GM12878 (cell line): Measurements from ENCODE around the gene SLC44A4. TPM values are rescaled to one million over a fixed set of nuclear protein-coding genes. Genes with fewer than 3 reads are reported as not detected.

Source experiments
- ATAC-seq: fragments of 200-7000 bp; cut with Tn5 transposase; 3 replicates; pipeline ENCODE4 v1.9.1; 2020; ENCODE audit warnings: mild to moderate bottlenecking, moderate library complexity
- BruUV-seq: library from RNA; stranded (reverse); fragments of 400-500 nt; replicated peaks from 2 replicates; lab custom pipeline; 2021; lab: Mats Ljungman, UMichigan
- CTCF ChIA-PET: fragments of 300-600 bp; sonication (Branson Sonifier 250); formaldehyde crosslinking; extraction: SDS; loops from one replicate; lab custom pipeline; 2021; ENCODE audit warnings: inconsistent platforms; lab: Yijun Ruan, JAX
- POLR2A ChIA-PET: fragments of 350-600 bp; formaldehyde crosslinking; extraction: SDS; loops from one replicate; lab custom pipeline; 2021; ENCODE audit warnings: inconsistent platforms; lab: Charles Lee
- RAD21 ChIA-PET: fragments of 300-600 bp; sonication (Branson Sonifier 250); formaldehyde crosslinking; loops from one replicate; lab custom pipeline; 2023; ENCODE audit warnings: antibody characterized with exemption; ENCODE audit not compliant: unreplicated experiment; lab: Charles Lee
- SMC1A ChIA-PET: fragments of 300-600 bp; sonication (Branson Sonifier 250); formaldehyde crosslinking; loops from one replicate; lab custom pipeline; 2023; ENCODE audit not compliant: unreplicated experiment, uncharacterized antibody; lab: Charles Lee
- DNase-seq: peaks from one replicate; pipeline ENCODE4 v3.0.0-alpha.2; 2011; ENCODE audit warnings: low read depth, low spot score
- FAIRE-seq: peaks from 3 replicates; lab custom pipeline; 2011; peaks lifted over from hg19 to GRCh38; lab: Jason Lieb, UNC
- H2AFZ ChIP-seq: 2 replicates; pipeline ENCODE4 v1.6.0; 2011; ENCODE audit warnings: low read depth, low read length, control low read depth; ENCODE audit not compliant: control insufficient read depth
- H3K27ac ChIP-seq: 2 replicates; pipeline ENCODE4 v1.5.1; 2011; ENCODE audit warnings: control low read depth; ENCODE audit not compliant: control insufficient read depth, insufficient read depth
- H3K27me3 ChIP-seq, 2 experiments: replicated peaks in 1 of 2; 2 replicates each; pipeline versions ENCODE4 v1.6.0 to v1.6.1; 2011; ENCODE audit warnings: low read length in 1 of 2; ENCODE audit not compliant: control insufficient read depth in 2 of 2, insufficient read depth in 2 of 2
- H3K36me3 ChIP-seq, 2 experiments: 2 replicates each; pipeline ENCODE4 v1.5.1; 2011; ENCODE audit warnings: low read length in 1 of 2; ENCODE audit not compliant: control insufficient read depth in 2 of 2, insufficient read depth in 2 of 2
- H3K4me1 ChIP-seq: 2 replicates; pipeline ENCODE4 v1.6.1; 2011; ENCODE audit warnings: mild to moderate bottlenecking, low read length, moderate library complexity, mixed read lengths; ENCODE audit not compliant: control insufficient read depth, insufficient read depth
- H3K4me2 ChIP-seq: 2 replicates; pipeline ENCODE4 v1.6.0; 2011; ENCODE audit warnings: control low read depth; ENCODE audit not compliant: control insufficient read depth, insufficient read depth
- H3K4me3 ChIP-seq: fragments of 200-600 bp; sonication (generic); 2 replicates; pipeline ENCODE4 v1.5.1; 2016
- H3K79me2 ChIP-seq: 2 replicates; pipeline ENCODE4 v1.6.0; 2011; ENCODE audit warnings: low read length; ENCODE audit not compliant: control insufficient read depth, insufficient read depth
- H3K9ac ChIP-seq: 2 replicates; pipeline ENCODE4 v1.8.0; 2011; ENCODE audit warnings: low read length, control low read depth, mixed read lengths; ENCODE audit not compliant: control insufficient read depth, insufficient read depth
- H3K9me3 ChIP-seq: replicated peaks from 3 replicates; pipeline ENCODE4 v1.5.1; 2011; ENCODE audit warnings: mild to moderate bottlenecking, low read length; ENCODE audit not compliant: control insufficient read depth, insufficient read depth
- H4K20me1 ChIP-seq: 2 replicates; pipeline ENCODE4 v1.6.0; 2011; ENCODE audit not compliant: control insufficient read depth, insufficient read depth
- BCL11A ChIP-seq: IDR thresholded peaks from 2 replicates; pipeline ENCODE4 v1.6.1; 2011; ENCODE audit warnings: low read depth, low read length
- BRCA1 ChIP-seq: IDR thresholded peaks from 2 replicates; pipeline ENCODE4 v1.6.1; 2011; ENCODE audit warnings: low read depth, low read length, improper control_type of control experiment
- CBFB ChIP-seq: IDR thresholded peaks from 2 replicates; pipeline ENCODE4 v1.6.1; 2016; ENCODE audit warnings: antibody characterized with exemption, low read depth
- CBX3 ChIP-seq: fragments of 200-600 bp; sonication (generic); IDR thresholded peaks from 2 replicates; pipeline ENCODE4 v1.6.1; 2016; ENCODE audit warnings: low read depth, borderline replicate concordance
- CHD2 ChIP-seq: IDR thresholded peaks from 2 replicates; pipeline ENCODE4 v1.6.1; 2011; ENCODE audit warnings: low read depth, low read length, improper control_type of control experiment, borderline replicate concordance
- FOXM1 ChIP-seq: IDR thresholded peaks from 2 replicates; pipeline ENCODE4 v1.6.1; 2012; ENCODE audit warnings: low read depth, mild to moderate bottlenecking, inconsistent platforms, low read length, moderate library complexity
- IKZF2 ChIP-seq, 2 experiments: fragments of 450-650 bp; IDR thresholded peaks; 2 replicates each; pipeline ENCODE4 v1.6.1; 2017; ENCODE audit warnings: mild to moderate bottlenecking in 2 of 2, moderate library complexity in 2 of 2
- JUND ChIP-seq: IDR thresholded peaks from 2 replicates; pipeline ENCODE4 v1.6.1; 2012; ENCODE audit warnings: low read depth, mild to moderate bottlenecking, low read length, improper control_type of control experiment, moderate library complexity
- MXI1 ChIP-seq: fragments of 150-350 bp; IDR thresholded peaks from 2 replicates; pipeline ENCODE4 v1.6.1; 2011; ENCODE audit warnings: low read depth, mild to moderate bottlenecking, inconsistent platforms, low read length, improper control_type of control experiment
- NFYA ChIP-seq: IDR thresholded peaks from 2 replicates; pipeline ENCODE4 v1.6.1; 2011; ENCODE audit warnings: low read depth, mild to moderate bottlenecking, low read length, improper control_type of control experiment, borderline replicate concordance
- PAX8 ChIP-seq: fragments of 450-650 bp; IDR thresholded peaks from 2 replicates; pipeline ENCODE4 v1.6.1; 2017; ENCODE audit warnings: mild to moderate bottlenecking, moderate library complexity
- PRDM15 ChIP-seq: fragments of 450-650 bp; formaldehyde crosslinking; IDR thresholded peaks from 2 replicates; pipeline ENCODE4 v1.4.0; 2020; ENCODE audit warnings: mild to moderate bottlenecking, moderate library complexity
- RELA ChIP-seq: fragments of 450-650 bp; IDR thresholded peaks from 2 replicates; pipeline ENCODE4 v1.8.0; 2014; ENCODE audit warnings: borderline replicate concordance; ENCODE audit not compliant: partially characterized antibody
- SIN3A ChIP-seq: IDR thresholded peaks from 2 replicates; pipeline ENCODE4 v1.6.1; 2012; ENCODE audit warnings: low read depth, low read length, improper control_type of control experiment
- SMAD5 ChIP-seq: IDR thresholded peaks from 2 replicates; pipeline ENCODE4 v1.6.1; 2016; ENCODE audit warnings: antibody characterized with exemption, low read depth
- WGBS: methylation state at CpG from one replicate; pipeline ENCODE4 v1.1.6; 2016; ENCODE audit warnings: low lambda C conversion rate; ENCODE audit not compliant: insufficient replicate concordance, insufficient coverage; ENCODE audit errors: missing lambda C conversion rate; 5-methylcytosine and 5-hydroxymethylcytosine counted together
- in situ Hi-C: fragments of 300-500 bp; cut with MboI; formaldehyde crosslinking; loops from 9 replicates; pipeline ENCODE4 v1.14.3; 2018; ENCODE audit warnings: mixed read lengths
- intact Hi-C: fragments of 100-400 bp; cut with micrococcal nuclease; formaldehyde crosslinking; loops from one replicate; pipeline ENCODE4 v1.14.2; 2022; ENCODE audit not compliant: unreplicated experiment
- polyA plus RNA-seq, 11 experiments: library from polyadenylated mRNA; depleted of rRNA in 4 of 11; unstranded in 6 of 11; stranded (reverse) in 5 of 11; fragments of >200 nt; fragmentation: Nextera tagmentation in 4 of 11; fragmentation: Illumina TruSeq in 1 of 11; extraction: Ambion mirVana in 4 of 11; extraction: Trizol in 1 of 11; gene quantifications; 1 replicate in 1 of 11; 2 replicates in 10 of 11; pipeline versions ENCODE4 v1.2.1 to v1.2.3, GENCODE V29; 2011 to 2016; ENCODE audit warnings: inconsistent platforms in 2 of 11, missing spikeins in 2 of 11, low read depth in 1 of 11
- total RNA-seq, 4 experiments: library from RNA; depleted of rRNA in 3 of 4; stranded (reverse); fragments of >200 nt in 3 of 4; fragmentation: Illumina TruSeq in 1 of 4; extraction: Trizol in 1 of 4; gene quantifications; 2 replicates each; pipeline versions ENCODE4 v1.2.1 to v1.2.3, GENCODE V29; 2013 to 2021

Gene SLC44A4
- total and polyA plus RNA-seq, 10 of the 15 experiments (the other 5 are each of a cell fraction or from before 2014, with no cell fraction given) = 0.04 to 0.24 (median 0.15) TPM; not detected in 3

- TF ChIP-seq MXI1 = no peak
- no peak for TF ChIP-seq RELA
- TF ChIP-seq BCL11A = no peak
- no peak for TF ChIP-seq JUND
- no peak for TF ChIP-seq BRCA1
- TF ChIP-seq SIN3A = no peak
- TF ChIP-seq CHD2 = no peak
- TF ChIP-seq PAX8 = no peak
- no peak for TF ChIP-seq NFYA
- TF ChIP-seq CBFB = no peak
Measured at GRCh38 chr6:31905041-31905440, 26.2 kb upstream of the SLC44A4 start (continued).

- Histone ChIP-seq H4K20me1 (no peaks in the 10 kb centered on the region), H3K4me2 (no peak overlapping the region), H3K4me3 (no peak overlapping the region), H3K9me3 (no peaks in the 10 kb centered on the region), H3K27me3 (no peaks in the 10 kb centered on the region), H3K36me3 (no peaks in the 10 kb centered on the region; a peak in 1 of 4 replicates), H3K4me1 (peaks cover 15% of the 10 kb centered on the region), H2AFZ (no peak overlapping the region), H3K79me2 (no peaks in the 10 kb centered on the region; the same call in 1 of the 2 replicates), H3K9ac (no peak overlapping the region), H3K27ac (no peak overlapping the region)
- ATAC-seq (no peak), DNase-seq (no peak), FAIRE-seq (no peak)
- CTCF ChIA-PET = interaction anchor here (0.6 to 1.2 kb wide), 2 partner anchors 14 to 19 kb away, joined by 4 read pairs; no protein-coding TSS in a partner anchor
- intact Hi-C loops = loop anchor here (10.0 kb wide), 1 partner anchor 359 kb away; the partner anchor contains the start of genes ATP6V1G2, DDX39B and NFKBIL1
- BruUV-seq = no TSS peak
- RAD21 ChIA-PET = interaction anchor here (1.7 kb wide), 1 partner anchor 19 kb away, joined by 6 read pairs; no protein-coding TSS in a partner anchor
- in situ Hi-C loops = no loop called here
- TF ChIP-seq FOXM1 (no peak), PRDM15 (no peak), SMAD5 (no peak), IKZF2 (IDR thresholded peaks at IDR 0.05) (no peak), CBX3 (no peak)
- SMC1A ChIA-PET = interaction anchor here (0.6 to 1.8 kb wide), 3 partner anchors 12 to 29 kb away, joined by 3 to 4 read pairs (median 3); no protein-coding TSS in a partner anchor
- 57% methylated on average over 3 of the region's 3 CpGs for WGBS
- POLR2A ChIA-PET = no interaction called here
Measured at GRCh38 chr6:31903957-31904356, 25.2 kb upstream of the SLC44A4 start.
